H9 (cell line): ENCODE measurements around the gene SEMA3F. TPM values are rescaled to one million over a fixed set of nuclear protein-coding genes. Genes with fewer than 3 reads are reported as not detected.

Experiments
- DNase-seq: peaks from one replicate; pipeline ENCODE4 v3.0.0-alpha.2; 2017
- H2AFZ ChIP-seq: one replicate; pipeline ENCODE4 v1.6.1; 2013; ENCODE audit warnings: mild to moderate bottlenecking, low read length, control low read depth, moderate library complexity
- H2AK5ac ChIP-seq: 2 replicates; pipeline ENCODE4 v1.6.1; 2013; ENCODE audit warnings: low read length, control low read depth, mixed read lengths; ENCODE audit not compliant: insufficient read length
- H2BK120ac ChIP-seq: one replicate; pipeline ENCODE4 v1.6.1; 2013; ENCODE audit warnings: low read depth, mild to moderate bottlenecking, low read length, control low read depth, inconsistent platforms; ENCODE audit not compliant: poor library complexity, severe bottlenecking
- H2BK12ac ChIP-seq: 2 replicates; pipeline ENCODE4 v1.6.1; 2013; ENCODE audit warnings: low read length, control low read depth, mixed read lengths, low read depth; ENCODE audit not compliant: insufficient read length
- H2BK15ac ChIP-seq: 2 replicates; pipeline ENCODE4 v1.6.1; 2013; ENCODE audit warnings: low read depth, low read length, control low read depth
- H2BK20ac ChIP-seq: one replicate; pipeline ENCODE4 v1.6.1; 2013; ENCODE audit warnings: low read depth, mild to moderate bottlenecking, low read length, control low read depth, inconsistent platforms; ENCODE audit not compliant: poor library complexity, severe bottlenecking
- H2BK5ac ChIP-seq: 2 replicates; pipeline ENCODE4 v1.6.1; 2013; ENCODE audit warnings: low read length, control low read depth, mixed read lengths; ENCODE audit not compliant: insufficient read length
- H3K14ac ChIP-seq: 2 replicates; pipeline ENCODE4 v1.6.1; 2013; ENCODE audit warnings: low read length, control low read depth; ENCODE audit not compliant: insufficient read depth
- H3K18ac ChIP-seq: 2 replicates; pipeline ENCODE4 v1.6.1; 2013; ENCODE audit warnings: low read depth, mild to moderate bottlenecking, mixed read lengths, low read length, control low read depth; ENCODE audit not compliant: insufficient read length
- H3K23ac ChIP-seq: 2 replicates; pipeline ENCODE4 v1.6.1; 2013; ENCODE audit warnings: low read length, control low read depth, mixed read lengths, low read depth; ENCODE audit not compliant: insufficient read length
- H3K23me2 ChIP-seq: 2 replicates; pipeline ENCODE4 v1.6.1; 2013; ENCODE audit warnings: low read depth, mild to moderate bottlenecking, mixed read lengths, low read length, control low read depth; ENCODE audit not compliant: insufficient read length, poor library complexity, severe bottlenecking
- H3K27ac ChIP-seq: 2 replicates; pipeline ENCODE4 v1.5.1; 2013; ENCODE audit warnings: low read length, control low read depth, mixed read lengths, low read depth; ENCODE audit not compliant: insufficient read length
- H3K27me3 ChIP-seq: 2 replicates; pipeline ENCODE4 v1.6.1; 2013; ENCODE audit warnings: low read length, control low read depth, inconsistent platforms; ENCODE audit not compliant: insufficient read depth
- H3K4ac ChIP-seq: 2 replicates; pipeline ENCODE4 v1.6.1; 2013; ENCODE audit warnings: low read depth, mild to moderate bottlenecking, control low read depth, inconsistent platforms, low read length, moderate library complexity
- H3K4me1 ChIP-seq: 2 replicates; pipeline ENCODE4 v1.6.1; 2013; ENCODE audit warnings: low read length, control low read depth, inconsistent platforms; ENCODE audit not compliant: insufficient read depth
- H3K4me2 ChIP-seq: 2 replicates; pipeline ENCODE4 v1.6.1; 2013; ENCODE audit warnings: low read length, control low read depth, mixed read lengths; ENCODE audit not compliant: insufficient read length, insufficient read depth
- H3K56ac ChIP-seq: 2 replicates; pipeline ENCODE4 v1.6.1; 2013; ENCODE audit warnings: low read depth, mild to moderate bottlenecking, mixed read lengths, low read length, control low read depth; ENCODE audit not compliant: insufficient read length
- H3K79me1 ChIP-seq: 2 replicates; pipeline ENCODE4 v1.6.1; 2013; ENCODE audit warnings: low read depth, mild to moderate bottlenecking, moderate library complexity, low read length, control low read depth, inconsistent platforms; ENCODE audit not compliant: insufficient read depth, poor library complexity, severe bottlenecking
- H3K79me2 ChIP-seq: 2 replicates; pipeline ENCODE4 v1.6.1; 2013; ENCODE audit warnings: low read length, control low read depth, inconsistent platforms; ENCODE audit not compliant: insufficient read depth
- H3K9ac ChIP-seq: 2 replicates; pipeline ENCODE4 v1.6.1; 2013; ENCODE audit warnings: low read length, control low read depth, mixed read lengths; ENCODE audit not compliant: insufficient read length; ENCODE audit errors: extremely low read depth
- H3K9me3 ChIP-seq: one replicate; pipeline ENCODE4 v1.6.1; 2013; ENCODE audit warnings: low read depth, low read length, inconsistent platforms; ENCODE audit not compliant: control insufficient read depth
- H3T11ph ChIP-seq: one replicate; pipeline ENCODE4 v1.6.1; 2013; ENCODE audit warnings: mild to moderate bottlenecking, low read length, control low read depth, inconsistent platforms
- H4K20me1 ChIP-seq: one replicate; pipeline ENCODE4 v1.6.1; 2013; ENCODE audit not compliant: control insufficient read depth, insufficient read length, insufficient read depth
- H4K5ac ChIP-seq: 2 replicates; pipeline ENCODE4 v1.6.1; 2013; ENCODE audit warnings: low read depth, mild to moderate bottlenecking, mixed read lengths, low read length, control low read depth; ENCODE audit not compliant: insufficient read length
- H4K8ac ChIP-seq: replicated peaks from 2 replicates; pipeline ENCODE4 v1.6.1; 2013; ENCODE audit warnings: low read length, control low read depth, mixed read lengths, low read depth; ENCODE audit not compliant: insufficient read length
- H4K91ac ChIP-seq: 2 replicates; pipeline ENCODE4 v1.6.1; 2013; ENCODE audit warnings: low read depth, mild to moderate bottlenecking, moderate library complexity, mixed read lengths, low read length, control low read depth; ENCODE audit not compliant: insufficient read length
- H3K27ac Mint-ChIP-seq, 3 experiments: 2 replicates in 2 of 3; 3 replicates in 1 of 3; pipeline ENCODE4 v1.8.0; 2020 to 2021; ENCODE audit warnings: mixed read lengths in 3 of 3, mild to moderate bottlenecking in 1 of 3, moderate library complexity in 1 of 3
- H3K27me3 Mint-ChIP-seq: 2 replicates; pipeline ENCODE4 v1.8.0; 2021; ENCODE audit warnings: low read depth, mild to moderate bottlenecking, moderate library complexity, mixed read lengths
- H3K36me3 Mint-ChIP-seq, 3 experiments: 2 replicates in 2 of 3; 3 replicates in 1 of 3; pipeline ENCODE4 v1.8.0; 2020 to 2021; ENCODE audit warnings: low read depth in 3 of 3, mixed read lengths in 3 of 3; ENCODE audit not compliant: insufficient read depth in 1 of 3
- H3K4me1 Mint-ChIP-seq, 2 experiments: 2 replicates each; pipeline ENCODE4 v1.8.0; 2020; ENCODE audit warnings: mixed read lengths in 2 of 2
- H3K4me3 Mint-ChIP-seq, 2 experiments: 2 replicates in 1 of 2; 3 replicates in 1 of 2; pipeline ENCODE4 v1.8.0; 2020 to 2021; ENCODE audit warnings: mild to moderate bottlenecking in 2 of 2, mixed read lengths in 2 of 2, moderate library complexity in 1 of 2
- H3K9me3 Mint-ChIP-seq, 2 experiments: 2 replicates in 1 of 2; 3 replicates in 1 of 2; pipeline ENCODE4 v1.8.0; 2020; ENCODE audit warnings: mild to moderate bottlenecking in 2 of 2, mixed read lengths in 2 of 2, moderate library complexity in 1 of 2
- CTCF ChIP-seq: fragments of 200-600 bp; sonication (generic); conservative IDR thresholded peaks from 3 replicates; pipeline ENCODE4 v1.8.0; 2021; ENCODE audit warnings: antibody characterized with exemption, mild to moderate bottlenecking
- WGBS: extraction: QIAGEN DNeasy Blood & Tissue Kit; methylation state at CpG from one replicate; pipeline ENCODE4 v1.1.7; 2013; ENCODE audit warnings: missing lambda C conversion rate, low lambda C conversion rate, mixed read lengths; ENCODE audit not compliant: insufficient read length; ENCODE audit errors: extremely low coverage; 5-methylcytosine and 5-hydroxymethylcytosine counted together
- total RNA-seq: library from RNA; stranded (reverse); gene quantifications from 2 replicates; pipeline ENCODE4 v1.2.1, GENCODE V29; 2021

Gene SEMA3F
- total RNA-seq, 1 experiment from 2014 or later, result 14.3 TPM

GRCh38 chr3:50232303-50232702 is 77.2 kb downstream of the SEMA3F start:
- no peaks in the 10 kb centered on the region for H3K9me3 ChIP-seq
- no peak overlapping the region for H4K8ac ChIP-seq
- H2BK20ac ChIP-seq, result no peak overlapping the region
- Mint-ChIP-seq H3K36me3 (peaks cover 0 to 2% (median 0%) of the 10 kb centered on the region in 3 experiments; a peak in 1 of 7 replicates), H3K27ac (no peak overlapping the region), H3K4me1 (peaks cover 37 to 46% of the 10 kb centered on the region in 2 experiments), H3K4me3 (no peak overlapping the region), H3K27me3 (peaks cover 8% of the 10 kb centered on the region), H3K9me3 (no peaks in the 10 kb centered on the region; a peak in 1 of 5 replicates)
- no peaks in the 10 kb centered on the region for H4K20me1 ChIP-seq
- no peak overlapping the region for H3K4me2 ChIP-seq
- no peak overlapping the region for H3K18ac ChIP-seq
- no peak overlapping the region for H2AFZ ChIP-seq
- H2AK5ac ChIP-seq, result no peak overlapping the region
- no peak overlapping the region for H4K91ac ChIP-seq
- no peaks in the 10 kb centered on the region for H3K27me3 ChIP-seq
- no peak overlapping the region for H2BK12ac ChIP-seq
- no peak overlapping the region for H3K14ac ChIP-seq
- no peak overlapping the region for H4K5ac ChIP-seq
- H2BK120ac ChIP-seq, result no peak overlapping the region
- H2BK5ac ChIP-seq, result no peak overlapping the region
- TF ChIP-seq CTCF, result no peak
- no peak overlapping the region for H3K4ac ChIP-seq
- no peak overlapping the region for H3K9ac ChIP-seq
- DNase-seq, result no peak
- no peak overlapping the region for H3T11ph ChIP-seq
- H3K79me1 ChIP-seq, result peaks cover 6% of the 10 kb centered on the region
- H3K56ac ChIP-seq, result no peak overlapping the region
- H2BK15ac ChIP-seq, result no peak overlapping the region
- H3K79me2 ChIP-seq, result peaks cover 9% of the 10 kb centered on the region; the same call in 1 of the 2 replicates
- H3K4me1 ChIP-seq, result no peaks in the 10 kb centered on the region
- H3K23ac ChIP-seq, result no peak overlapping the region
- WGBS, result no CpG with 5 or more reads among the region's 3 CpGs
- peaks cover 16% of the 10 kb centered on the region for H3K23me2 ChIP-seq
- H3K27ac ChIP-seq, result no peak overlapping the region
